Measurements from ENCODE around the gene TSEN15. TPM values are rescaled to one million over a fixed set of nuclear protein-coding genes. Genes with fewer than 3 reads are reported as not detected.

Gene TSEN15
- total and polyA plus RNA-seq, 12 donors: 16.3 to 55.1 (median 27.8) TPM

GRCh38 chr1:184030433-184031091 is 21.0 kb upstream of the TSEN15 start:
- intact Hi-C loops (cut with DNase I): no loop called here
- DNase-seq: no peak
- Histone ChIP-seq H3K27me3 (no peaks in the 10 kb centered on the region), H3K4me3 (no peak overlapping the region), H3K36me3 (replicated peaks in 1 of 2) (no peaks in the 10 kb centered on the region), H3K27ac (no peak overlapping the region), H3K9me3 (replicated peaks in 1 of 3) (no peaks in the 10 kb centered on the region), H3K4me1 (replicated peaks in 1 of 2) (no peaks in the 10 kb centered on the region)
- WGBS, 4 donors: 75 to 87% (median 83%) methylated on average over 2 of the region's 2 CpGs
- TF ChIP-seq CTCF (IDR thresholded peaks at IDR 0.05) (no peak), POLR2A (IDR thresholded peaks at IDR 0.05) (no peak)

GRCh38 chr1:184031092-184031408 is 20.5 kb upstream of the TSEN15 start:
- WGBS, 4 donors: 83 to 97% (median 89%) methylated on average over 1 of the region's 1 CpG
- Histone ChIP-seq H3K27me3 (no peaks in the 10 kb centered on the region), H3K4me3 (no peak overlapping the region), H3K27ac (no peak overlapping the region), H3K36me3 (replicated peaks in 1 of 2) (no peaks in the 10 kb centered on the region), H3K4me1 (replicated peaks in 1 of 2) (no peaks in the 10 kb centered on the region), H3K9me3 (replicated peaks in 1 of 3) (no peaks in the 10 kb centered on the region)
- no peak for DNase-seq
- TF ChIP-seq POLR2A (IDR thresholded peaks at IDR 0.05) (no peak), CTCF (IDR thresholded peaks at IDR 0.05) (no peak)
- intact Hi-C loops (cut with DNase I): no loop called here

- H3K4me3 ChIP-seq: no peak overlapping the region
- intact Hi-C loops (cut with DNase I): no loop called here
- DNase-seq: no peak
- H3K27ac ChIP-seq: no peak overlapping the region
- H3K4me1 ChIP-seq (replicated peaks in 1 of 2): peaks cover 0 to 5% of the 10 kb centered on the region in 2 donors
- no peaks in the 10 kb centered on the region for H3K9me3 ChIP-seq (replicated peaks in 1 of 3)
- WGBS, 4 donors: 78 to 81% (median 81%) methylated on average over 8 of the region's 8 CpGs
- H3K27me3 ChIP-seq: peaks cover 2% of the 10 kb centered on the region
- H3K36me3 ChIP-seq (replicated peaks in 1 of 2): no peaks in the 10 kb centered on the region
- TF ChIP-seq CTCF (IDR thresholded peaks at IDR 0.05) (no peak), POLR2A (IDR thresholded peaks at IDR 0.05) (no peak)
These were observed 20.0 kb upstream of the TSEN15 start for GRCh38 chr1:184031409-184032107.

GRCh38 chr1:184032306-184032929 is 19.1 kb upstream of the TSEN15 start:
- peaks cover 4% of the 10 kb centered on the region for H3K27me3 ChIP-seq
- intact Hi-C loops (cut with DNase I): no loop called here
- no peak for TF ChIP-seq CTCF (IDR thresholded peaks at IDR 0.05)
- no peak for TF ChIP-seq POLR2A (IDR thresholded peaks at IDR 0.05)
- peaks cover 0 to 6% of the 10 kb centered on the region in 2 donors for H3K4me1 ChIP-seq (replicated peaks in 1 of 2)
- no peaks in the 10 kb centered on the region for H3K36me3 ChIP-seq (replicated peaks in 1 of 2)
- no peaks in the 10 kb centered on the region for H3K9me3 ChIP-seq (replicated peaks in 1 of 3)
- H3K27ac ChIP-seq: no peak overlapping the region
- no peak for DNase-seq
- H3K4me3 ChIP-seq: no peak overlapping the region
- 76 to 89% (median 83%) methylated on average over 2 of the region's 2 CpGs for WGBS, 4 donors
